ENCODE measurements around the gene VWA5B2.
A peak's percentile ranks its signal among the peaks of the same experiment; 100 is the strongest.

Gene VWA5B2

DNA sequence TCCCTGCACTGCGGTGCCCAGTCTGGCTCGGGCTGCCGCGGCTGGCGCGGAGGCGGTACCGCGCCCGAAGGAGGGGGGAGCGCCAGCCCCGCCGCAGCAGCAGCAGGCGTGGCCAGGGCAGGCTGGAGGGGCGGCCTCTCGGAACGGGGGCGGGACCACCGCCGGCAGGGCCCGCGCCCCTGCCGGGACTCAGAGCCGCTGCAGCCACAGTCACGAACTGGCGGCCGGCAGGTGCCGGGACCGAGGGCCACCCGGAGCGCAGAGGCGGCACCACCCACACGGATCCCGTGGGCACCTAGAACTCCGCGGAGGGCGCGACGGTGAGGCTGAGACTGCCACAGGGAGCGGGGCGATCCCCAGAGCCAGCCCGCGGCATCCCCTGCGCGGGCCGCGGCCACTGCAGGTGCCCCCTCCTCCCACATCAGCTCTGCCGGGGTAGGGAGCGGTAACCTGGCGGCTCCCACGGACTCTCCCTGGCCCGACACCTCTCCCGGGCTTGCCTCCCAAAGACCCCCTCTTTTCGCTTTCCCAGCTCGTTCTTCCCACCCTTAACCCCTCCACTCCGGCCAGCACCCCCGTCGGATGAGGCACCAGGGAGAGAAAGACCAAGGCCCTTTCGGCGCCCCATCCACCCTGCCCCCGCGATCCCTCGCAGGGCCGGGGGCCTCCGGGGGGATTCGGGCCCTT lies at the start of gene VWA5B2:
Gene VWA5B2, plus strand, starts transcription at position 192 of the 687 bp plus-strand sequence. CDS start 944 bp downstream, outside the sequence.
- peaks cover 14% of the 10 kb centered on the region for H3K4me1 ChIP-seq (ENCODE audit: insufficient read depth, low read length, severe bottlenecking)
- H3K9me2 ChIP-seq (ENCODE audit: low read depth, low read length), result no peaks in the 10 kb centered on the region
- H4K20me1 ChIP-seq (ENCODE audit: insufficient read depth, low read length), result no peaks in the 10 kb centered on the region
- no peak within 1 kb of the TSS for H3K27ac ChIP-seq (ENCODE audit: low read depth, low read length, poor library complexity, severe bottlenecking)
- H2AFZ ChIP-seq (ENCODE audit: low read length), result no peak within 1 kb of the TSS
- peak within 1 kb of the TSS; percentile 6; the same call in 1 of the 2 replicates for H3K9ac ChIP-seq (ENCODE audit: low read length)
- H3K36me3 ChIP-seq (ENCODE audit: insufficient read depth, low read length), result no peaks in the 10 kb centered on the region
- no peaks in the 10 kb centered on the region for H3K79me2 ChIP-seq (ENCODE audit: insufficient read depth, low read length)
- TF ChIP-seq EZH2 (IDR thresholded peaks at IDR 0.05; ENCODE audit: borderline replicate concordance, low read length), result no peak
- TF ChIP-seq, protein P1, sequence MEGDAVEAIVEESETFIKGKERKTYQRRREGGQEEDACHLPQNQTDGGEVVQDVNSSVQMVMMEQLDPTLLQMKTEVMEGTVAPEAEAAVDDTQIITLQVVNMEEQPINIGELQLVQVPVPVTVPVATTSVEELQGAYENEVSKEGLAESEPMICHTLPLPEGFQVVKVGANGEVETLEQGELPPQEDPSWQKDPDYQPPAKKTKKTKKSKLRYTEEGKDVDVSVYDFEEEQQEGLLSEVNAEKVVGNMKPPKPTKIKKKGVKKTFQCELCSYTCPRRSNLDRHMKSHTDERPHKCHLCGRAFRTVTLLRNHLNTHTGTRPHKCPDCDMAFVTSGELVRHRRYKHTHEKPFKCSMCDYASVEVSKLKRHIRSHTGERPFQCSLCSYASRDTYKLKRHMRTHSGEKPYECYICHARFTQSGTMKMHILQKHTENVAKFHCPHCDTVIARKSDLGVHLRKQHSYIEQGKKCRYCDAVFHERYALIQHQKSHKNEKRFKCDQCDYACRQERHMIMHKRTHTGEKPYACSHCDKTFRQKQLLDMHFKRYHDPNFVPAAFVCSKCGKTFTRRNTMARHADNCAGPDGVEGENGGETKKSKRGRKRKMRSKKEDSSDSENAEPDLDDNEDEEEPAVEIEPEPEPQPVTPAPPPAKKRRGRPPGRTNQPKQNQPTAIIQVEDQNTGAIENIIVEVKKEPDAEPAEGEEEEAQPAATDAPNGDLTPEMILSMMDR (IDR thresholded peaks at IDR 0.05; ENCODE audit: low read length), result peak; percentile 28; the same call in 1 of the 2 replicates
- no peaks in the 10 kb centered on the region for H3F3A ChIP-seq (ENCODE audit: insufficient read depth, low read length)
- H3K4me2 ChIP-seq (ENCODE audit: low read length), result peak within 1 kb of the TSS; percentile 71
- peak within 1 kb of the TSS; percentile 59 for H3K4me3 ChIP-seq (ENCODE audit: low read depth, low read length, poor library complexity, severe bottlenecking)
- peaks cover 14% of the 10 kb centered on the region for H3K27me3 ChIP-seq (ENCODE audit: insufficient read depth, low read length)
- H3K9me3 ChIP-seq (ENCODE audit: low read length), result no peaks in the 10 kb centered on the region

DNA sequence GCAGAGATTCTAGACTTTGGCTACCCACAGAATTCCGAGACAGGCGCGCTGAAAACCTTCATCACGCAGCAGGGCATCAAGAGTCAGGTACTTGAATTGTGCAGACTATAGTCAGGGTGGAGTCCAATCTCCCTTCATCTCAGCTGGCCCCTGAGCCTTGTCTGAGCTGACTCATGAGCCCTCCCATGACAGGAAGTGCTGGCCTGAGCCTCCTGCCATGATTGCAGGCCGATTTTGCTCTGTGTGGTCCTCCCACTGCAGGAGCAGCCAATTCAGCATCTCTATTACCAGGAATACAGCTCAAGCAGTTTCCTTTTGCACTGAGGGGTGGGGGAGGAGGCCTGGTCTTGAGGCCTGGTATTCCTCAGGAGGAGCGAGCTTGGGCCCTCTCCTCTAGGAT lies 49.2 kb upstream of the VWA5B2 start:
- Histone ChIP-seq H3K79me2 (ENCODE audit: insufficient read depth, low read length) (peaks cover 14% of the 10 kb centered on the region), H3K36me3 (ENCODE audit: insufficient read depth, low read length) (peaks cover 78% of the 10 kb centered on the region), H3K9me3 (ENCODE audit: low read length) (no peaks in the 10 kb centered on the region), H3F3A (ENCODE audit: insufficient read depth, low read length) (no peaks in the 10 kb centered on the region), H3K27ac (ENCODE audit: low read depth, low read length, poor library complexity, severe bottlenecking) (no peak overlapping the region), H3K4me2 (ENCODE audit: low read length) (no peak overlapping the region), H3K27me3 (ENCODE audit: insufficient read depth, low read length) (no peaks in the 10 kb centered on the region), H3K9ac (ENCODE audit: low read length) (no peak overlapping the region), H3K4me1 (ENCODE audit: insufficient read depth, low read length, severe bottlenecking) (peaks cover 23% of the 10 kb centered on the region), H3K4me3 (ENCODE audit: low read depth, low read length, poor library complexity, severe bottlenecking) (no peak overlapping the region), H3K9me2 (ENCODE audit: low read depth, low read length) (no peaks in the 10 kb centered on the region), H4K20me1 (ENCODE audit: insufficient read depth, low read length) (no peaks in the 10 kb centered on the region), H2AFZ (ENCODE audit: low read length) (no peak overlapping the region)
- TF ChIP-seq, protein P1 (IDR thresholded peaks at IDR 0.05; ENCODE audit: low read length), result no peak
- no peak for TF ChIP-seq EZH2 (IDR thresholded peaks at IDR 0.05; ENCODE audit: borderline replicate concordance, low read length)

DNA sequence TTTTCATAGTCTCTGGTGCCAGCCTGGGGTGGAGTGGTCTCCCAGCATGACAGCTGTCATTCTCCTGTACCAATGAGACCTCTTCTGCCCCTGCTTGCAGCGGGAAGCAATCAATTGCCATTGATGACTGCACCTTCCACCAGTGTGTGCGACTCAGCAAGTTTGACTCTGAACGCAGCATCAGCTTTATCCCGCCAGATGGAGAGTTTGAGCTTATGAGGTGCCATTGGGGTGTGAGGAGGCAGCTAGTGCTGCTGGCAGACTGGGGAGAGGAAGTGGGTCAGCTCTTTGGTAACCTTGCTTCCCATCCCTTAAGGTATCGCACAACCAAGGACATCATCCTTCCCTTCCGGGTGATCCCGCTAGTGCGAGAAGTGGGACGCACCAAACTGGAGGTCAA lies 47.8 kb upstream of the VWA5B2 start:
- no peak overlapping the region for H3K4me3 ChIP-seq (ENCODE audit: low read depth, low read length, poor library complexity, severe bottlenecking)
- no peaks in the 10 kb centered on the region for H3K27me3 ChIP-seq (ENCODE audit: insufficient read depth, low read length)
- H3K9me2 ChIP-seq (ENCODE audit: low read depth, low read length), result no peaks in the 10 kb centered on the region
- no peak overlapping the region for H3K4me2 ChIP-seq (ENCODE audit: low read length)
- TF ChIP-seq, protein P1 (IDR thresholded peaks at IDR 0.05; ENCODE audit: low read length), result no peak
- TF ChIP-seq EZH2 (IDR thresholded peaks at IDR 0.05; ENCODE audit: borderline replicate concordance, low read length), result no peak
- H3K4me1 ChIP-seq (ENCODE audit: insufficient read depth, low read length, severe bottlenecking), result peaks cover 15% of the 10 kb centered on the region
- no peak overlapping the region for H3K9ac ChIP-seq (ENCODE audit: low read length)
- peaks cover 4% of the 10 kb centered on the region for H3K79me2 ChIP-seq (ENCODE audit: insufficient read depth, low read length)
- no peak overlapping the region for H3K27ac ChIP-seq (ENCODE audit: low read depth, low read length, poor library complexity, severe bottlenecking)
- H2AFZ ChIP-seq (ENCODE audit: low read length), result no peak overlapping the region
- H3K36me3 ChIP-seq (ENCODE audit: insufficient read depth, low read length), result peaks cover 78% of the 10 kb centered on the region
- no peaks in the 10 kb centered on the region for H3F3A ChIP-seq (ENCODE audit: insufficient read depth, low read length)
- no peaks in the 10 kb centered on the region for H3K9me3 ChIP-seq (ENCODE audit: low read length)
- H4K20me1 ChIP-seq (ENCODE audit: insufficient read depth, low read length), result no peaks in the 10 kb centered on the region
